Measurements from ENCODE around the gene RERGL.

GRCh38 chr12:18103624-18104023 is 13.6 kb upstream of the RERGL start:
- no peak for TF ChIP-seq CTCF (IDR thresholded peaks at IDR 0.05)
- no peak for TF ChIP-seq POLR2A (IDR thresholded peaks at IDR 0.05)

Data from testis (tissue), 2 donors.